Measurements from ENCODE around the gene KRTAP10-8. TPM values are rescaled to one million over a fixed set of nuclear protein-coding genes. Genes with fewer than 3 reads are reported as not detected.

The KRTAP10-8 gene
- total RNA-seq, 1 donor from 2014 or later = not detected

DNA sequence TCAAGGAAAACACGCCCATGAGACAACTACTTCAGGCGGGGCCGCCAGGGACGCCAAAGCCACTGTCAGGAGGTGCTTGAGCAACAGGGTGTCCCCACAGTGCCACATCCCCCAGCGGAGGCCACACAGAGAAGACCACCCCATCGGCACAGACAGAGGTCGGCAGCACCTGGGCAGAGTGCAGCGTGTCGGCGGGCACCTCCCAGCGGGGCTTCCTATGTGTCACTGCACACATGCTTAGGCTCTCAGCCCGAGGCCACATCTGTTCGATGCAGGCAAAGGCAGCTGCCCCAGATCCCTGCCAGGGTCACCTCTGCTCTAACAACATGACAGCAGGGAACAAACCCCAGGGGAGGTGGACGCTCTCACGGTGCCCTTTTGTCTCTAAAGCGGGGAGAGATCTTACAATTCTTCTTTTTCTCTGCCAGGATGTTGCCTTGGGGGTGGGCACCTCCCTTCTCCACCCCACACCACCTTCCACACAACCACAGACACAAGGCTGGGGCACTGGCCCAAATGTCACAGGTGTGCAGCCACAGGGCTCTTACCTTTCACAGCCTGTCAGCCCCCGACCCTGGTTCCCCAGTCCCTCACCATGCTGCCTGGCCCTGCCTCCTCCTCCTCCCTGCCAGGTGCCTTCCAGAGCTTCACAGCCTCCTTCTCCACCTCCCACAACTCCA lies 4.2 kb downstream of the KRTAP10-8 start:
- peaks cover 10% of the 10 kb centered on the region for H3K36me3 Mint-ChIP-seq (ENCODE audit: low read depth)
- no peak for DNase-seq (ENCODE audit: low read depth, low spot score)
- H3K4me3 Mint-ChIP-seq = no peak overlapping the region
- H3K4me1 Mint-ChIP-seq = no peaks in the 10 kb centered on the region
- H3K9me3 Mint-ChIP-seq = peaks cover 11% of the 10 kb centered on the region
- H3K27me3 Mint-ChIP-seq (ENCODE audit: low read depth) = peaks cover 8% of the 10 kb centered on the region
- H3K27ac Mint-ChIP-seq (ENCODE audit: unreplicated experiment) = no peak overlapping the region
- no peak for TF ChIP-seq CTCF (conservative IDR thresholded peaks at IDR 0.05)

DNA sequence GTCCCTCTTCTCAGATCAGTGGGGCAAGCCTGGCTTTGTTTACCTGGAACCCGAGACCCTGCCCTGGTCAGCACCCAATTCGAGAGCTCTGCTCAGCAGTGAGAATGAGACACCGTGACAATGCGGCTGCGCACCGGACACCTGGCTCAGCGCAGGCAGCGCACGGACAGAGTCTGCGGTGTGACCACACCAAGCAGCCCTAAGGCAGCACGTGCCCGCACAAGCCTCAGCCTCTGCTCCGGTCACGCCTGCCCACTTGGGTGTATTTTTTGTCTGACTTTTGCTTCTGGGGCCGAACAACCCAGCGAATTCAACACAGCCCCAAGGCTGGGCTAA lies 4.7 kb downstream of the KRTAP10-8 start:
- Mint-ChIP-seq H3K27ac (ENCODE audit: unreplicated experiment) (no peak overlapping the region), H3K9me3 (peaks cover 8% of the 10 kb centered on the region), H3K4me3 (no peak overlapping the region), H3K36me3 (ENCODE audit: low read depth) (peaks cover 6% of the 10 kb centered on the region), H3K27me3 (ENCODE audit: low read depth) (peaks cover 8% of the 10 kb centered on the region), H3K4me1 (no peaks in the 10 kb centered on the region)
- no peak for TF ChIP-seq CTCF (conservative IDR thresholded peaks at IDR 0.05)
- no peak for DNase-seq (ENCODE audit: low read depth, low spot score)

DNA sequence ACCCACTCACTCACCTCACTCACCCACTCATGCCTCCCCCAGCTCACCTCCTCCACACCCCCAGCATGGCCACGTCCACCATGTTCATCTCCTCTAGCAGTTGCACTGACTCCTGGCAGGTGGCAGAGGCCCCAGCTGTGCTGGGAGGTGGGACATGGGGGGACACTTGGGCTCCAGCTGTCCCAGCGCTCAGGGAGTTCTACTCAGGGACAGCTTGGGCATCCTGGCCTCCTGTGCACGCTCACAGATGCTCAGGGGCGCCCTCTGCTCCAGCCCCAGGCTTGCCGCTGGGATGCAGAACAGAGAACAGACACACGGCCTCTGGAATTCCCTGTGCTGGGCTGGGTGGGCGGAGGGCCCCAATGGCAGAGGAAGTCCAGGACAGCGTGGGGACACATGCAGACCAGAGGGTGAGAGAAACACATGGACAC lies 5.2 kb downstream of the KRTAP10-8 start:
- peaks cover 8% of the 10 kb centered on the region for H3K27me3 Mint-ChIP-seq (ENCODE audit: low read depth)
- H3K27ac Mint-ChIP-seq (ENCODE audit: unreplicated experiment) = no peak overlapping the region
- peaks cover 11% of the 10 kb centered on the region for H3K9me3 Mint-ChIP-seq
- DNase-seq (ENCODE audit: low read depth, low spot score) = no peak
- H3K4me1 Mint-ChIP-seq = no peaks in the 10 kb centered on the region
- no peak overlapping the region for H3K4me3 Mint-ChIP-seq
- H3K36me3 Mint-ChIP-seq (ENCODE audit: low read depth) = peaks cover 6% of the 10 kb centered on the region
- TF ChIP-seq CTCF (conservative IDR thresholded peaks at IDR 0.05) = no peak

DNA sequence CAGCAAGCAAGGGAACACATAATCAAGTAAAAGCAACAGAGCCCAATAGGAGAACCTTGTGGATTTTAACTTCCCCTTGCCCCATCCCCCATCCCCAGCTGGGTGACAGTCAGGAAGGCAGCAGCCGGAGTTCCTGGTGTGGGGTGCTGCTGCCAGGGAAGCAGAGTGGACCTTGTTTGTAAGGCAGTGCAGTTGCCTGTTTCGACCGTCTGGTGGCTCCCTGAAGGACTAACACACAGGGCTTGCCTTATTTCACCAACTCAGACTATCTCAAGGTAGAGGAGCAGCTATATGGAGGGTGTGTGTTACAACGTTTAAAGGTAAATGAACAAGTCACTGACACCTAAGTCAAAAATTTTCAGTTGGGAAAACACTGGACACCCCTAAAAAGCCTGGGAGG lies 6.6 kb downstream of the KRTAP10-8 start:
- Mint-ChIP-seq H3K27ac (ENCODE audit: unreplicated experiment) (no peak overlapping the region), H3K27me3 (ENCODE audit: low read depth) (peaks cover 8% of the 10 kb centered on the region), H3K36me3 (ENCODE audit: low read depth) (peaks cover 8% of the 10 kb centered on the region), H3K4me1 (no peaks in the 10 kb centered on the region), H3K4me3 (no peak overlapping the region), H3K9me3 (peaks cover 16% of the 10 kb centered on the region)
- peak; percentile 18 for TF ChIP-seq CTCF (conservative IDR thresholded peaks at IDR 0.05)
- DNase-seq (ENCODE audit: low read depth, low spot score) = no peak

- DNase-seq (ENCODE audit: low read depth, low spot score) = no peak
- Mint-ChIP-seq H3K4me1 (no peaks in the 10 kb centered on the region), H3K4me3 (no peak overlapping the region), H3K9me3 (peaks cover 20% of the 10 kb centered on the region), H3K36me3 (ENCODE audit: low read depth) (peaks cover 9% of the 10 kb centered on the region), H3K27ac (ENCODE audit: unreplicated experiment) (no peak overlapping the region), H3K27me3 (ENCODE audit: low read depth) (peaks cover 8% of the 10 kb centered on the region)
- TF ChIP-seq CTCF (conservative IDR thresholded peaks at IDR 0.05) = no peak
These were observed 7.0 kb downstream of the KRTAP10-8 start for GRCh38 chr21:44618909-44619308.

Data from neural crest cell (in vitro differentiated cells).